ENCODE measurements around the gene MARK3. TPM values are rescaled to one million over a fixed set of nuclear protein-coding genes. Genes with fewer than 3 reads are reported as not detected.

MARK3 gene
- total and polyA plus RNA-seq, 10 of the 15 experiments (the other 5 are each of a cell fraction or from before 2014, with no cell fraction given), result 10.7 to 75.1 (median 41.4) TPM

DNA sequence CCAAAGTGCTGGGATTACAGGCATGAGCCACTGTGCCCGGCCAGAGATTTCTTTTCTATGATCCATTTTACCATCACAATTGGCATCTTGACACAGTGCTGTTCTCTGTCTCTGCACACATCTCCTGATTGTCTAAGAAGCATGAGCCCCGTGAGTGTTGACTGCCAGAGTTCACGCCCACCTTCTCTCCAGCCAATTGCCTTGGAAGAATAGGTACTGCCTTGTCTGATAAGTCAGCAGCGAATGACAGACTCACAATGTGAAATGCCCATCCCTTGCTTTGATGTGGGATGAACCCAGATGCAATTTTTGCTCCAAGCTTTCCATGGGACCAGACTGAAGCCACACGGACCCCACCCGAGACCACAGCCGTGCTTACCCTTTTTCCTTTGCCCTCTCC, 31.9 kb upstream of the MARK3 start (continued):
- TF ChIP-seq KAT2A (conservative IDR thresholded peaks at IDR 0.05; ENCODE audit: control insufficient read depth, low read depth, low read length), result no peak

DNA sequence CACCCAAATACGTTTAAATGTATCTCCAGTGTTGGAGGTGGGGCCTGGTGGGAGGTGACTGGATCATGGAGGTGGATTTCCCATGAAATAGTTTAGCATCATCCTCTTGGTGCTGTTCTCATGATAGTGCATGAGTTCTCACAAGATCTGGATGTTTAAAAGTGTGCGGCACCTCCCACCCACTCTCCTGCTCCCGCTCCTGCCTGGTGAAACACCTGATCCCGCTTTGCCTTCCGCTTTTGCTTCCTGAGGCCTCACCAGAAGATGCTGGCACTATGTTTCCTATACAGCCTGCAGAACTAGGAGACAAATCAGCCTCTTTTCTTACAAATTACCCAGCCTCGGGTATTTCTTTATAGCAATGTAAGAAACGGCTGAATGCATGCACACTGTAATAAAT, 31.1 kb upstream of the MARK3 start:
- SMC1A ChIA-PET (ENCODE audit: uncharacterized antibody, unreplicated experiment), result no interaction called here

More for the DNA sequence above, 31.1 kb upstream of the MARK3 start:
- ATAC-seq (no peak), FAIRE-seq (no peak), DNase-seq (ENCODE audit: low read depth, low spot score) (no peak)
- in situ Hi-C loops (cut with MboI), result no loop called here
- Histone ChIP-seq H3K4me3 (no peak overlapping the region), H3K9ac (ENCODE audit: control insufficient read depth, insufficient read depth, low read length) (no peak overlapping the region), H2AFZ (ENCODE audit: control insufficient read depth, low read depth, low read length) (no peak overlapping the region), H3K79me2 (ENCODE audit: control insufficient read depth, insufficient read depth, low read length) (no peaks in the 10 kb centered on the region), H3K4me1 (ENCODE audit: control insufficient read depth, insufficient read depth, low read length) (no peaks in the 10 kb centered on the region), H3K27ac (ENCODE audit: control insufficient read depth, insufficient read depth) (no peak overlapping the region), H3K27me3 (replicated peaks in 1 of 2; ENCODE audit: control insufficient read depth in 2 of 2, insufficient read depth in 2 of 2, low read length in 1 of 2) (no peaks in the 10 kb centered on the region), H3K36me3 (ENCODE audit: control insufficient read depth in 2 of 2, insufficient read depth in 2 of 2, low read length in 1 of 2) (no peaks in the 10 kb centered on the region), H3K9me3 (replicated peaks; ENCODE audit: control insufficient read depth, insufficient read depth, low read length) (no peaks in the 10 kb centered on the region), H4K20me1 (ENCODE audit: control insufficient read depth, insufficient read depth) (no peaks in the 10 kb centered on the region), H3K4me2 (ENCODE audit: control insufficient read depth, insufficient read depth) (no peak overlapping the region)
- TF ChIP-seq TCF7 (IDR thresholded peaks at IDR 0.05; ENCODE audit: borderline replicate concordance) (no peak), BMI1 (IDR thresholded peaks at IDR 0.05; ENCODE audit: borderline replicate concordance) (no peak), CHD4 (IDR thresholded peaks at IDR 0.05) (no peak), NR2C1 (IDR thresholded peaks at IDR 0.05) (no peak), CBX5 (IDR thresholded peaks at IDR 0.05; ENCODE audit: low read depth) (no peak), RB1 (IDR thresholded peaks at IDR 0.05; ENCODE audit: borderline replicate concordance) (no peak)
- TF ChIP-seq, protein P1, sequence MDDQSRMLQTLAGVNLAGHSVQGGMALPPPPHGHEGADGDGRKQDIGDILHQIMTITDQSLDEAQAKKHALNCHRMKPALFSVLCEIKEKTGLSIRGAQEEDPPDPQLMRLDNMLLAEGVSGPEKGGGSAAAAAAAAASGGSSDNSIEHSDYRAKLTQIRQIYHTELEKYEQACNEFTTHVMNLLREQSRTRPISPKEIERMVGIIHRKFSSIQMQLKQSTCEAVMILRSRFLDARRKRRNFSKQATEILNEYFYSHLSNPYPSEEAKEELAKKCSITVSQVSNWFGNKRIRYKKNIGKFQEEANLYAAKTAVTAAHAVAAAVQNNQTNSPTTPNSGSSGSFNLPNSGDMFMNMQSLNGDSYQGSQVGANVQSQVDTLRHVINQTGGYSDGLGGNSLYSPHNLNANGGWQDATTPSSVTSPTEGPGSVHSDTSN (IDR thresholded peaks at IDR 0.05; ENCODE audit: insufficient replicate concordance, low read depth, low read length), result no peak
- intact Hi-C loops (cut with micrococcal nuclease; ENCODE audit: unreplicated experiment), result no loop called here
- no TSS peak for BruUV-seq (replicated peaks)
- POLR2A ChIA-PET, result no interaction called here
- CTCF ChIA-PET, result interaction anchor here (0.7 to 1.8 kb wide), 7 partner anchors 10 to 224 kb away, joined by 3 to 5 read pairs (median 3); no protein-coding TSS in a partner anchor
- RAD21 ChIA-PET (ENCODE audit: unreplicated experiment), result no interaction called here
- WGBS (ENCODE audit: insufficient coverage, insufficient replicate concordance, low lambda C conversion rate, missing lambda C conversion rate), result 46% methylated on average over 7 of the region's 7 CpGs

Data from GM12878 (cell line).